Measurements from ENCODE around the gene BCL7B.
"Not testable (repeated sequence)": the region's sequence is repeated elsewhere in the genome, so short reads cannot be mapped to it uniquely, and the experiment has no call there.

The BCL7B gene

GRCh38 chr7:73557397-73558257, at the start of gene BCL7B:
TSS of gene BCL7B (minus strand) at chr7:73557690. CDS start at chr7:73557578, 112 bp downstream.
- peak; percentile 74 for DNase-seq (ENCODE audit: low spot score)

- DNase-seq (ENCODE audit: low spot score) = no peak
Observed at GRCh38 chr7:73605601-73606220, 48.2 kb upstream of the BCL7B start.

GRCh38 chr7:73602721-73603651, 45.5 kb upstream of the BCL7B start:
- DNase-seq (ENCODE audit: low spot score) = no peak

- no peak for DNase-seq (ENCODE audit: low spot score)
Observed at GRCh38 chr7:73599916-73600315, 42.4 kb upstream of the BCL7B start.

- no peak for DNase-seq (ENCODE audit: low spot score)
Observed at GRCh38 chr7:73599151-73599882, 41.8 kb upstream of the BCL7B start.

GRCh38 chr7:73597978-73598782, 40.7 kb upstream of the BCL7B start:
- DNase-seq (ENCODE audit: low spot score) = no peak

GRCh38 chr7:73596191-73597065, 38.9 kb upstream of the BCL7B start:
- no peak for DNase-seq (ENCODE audit: low spot score)

- DNase-seq (ENCODE audit: low spot score) = no peak
Observed at GRCh38 chr7:73595358-73595757, 37.9 kb upstream of the BCL7B start.

- DNase-seq (ENCODE audit: low spot score) = no peak
Observed at GRCh38 chr7:73593207-73594045, 35.9 kb upstream of the BCL7B start.

GRCh38 chr7:73586911-73587310, 29.4 kb upstream of the BCL7B start:
- no peak for DNase-seq (ENCODE audit: low spot score)

- DNase-seq (ENCODE audit: low spot score) = no peak
Observed at GRCh38 chr7:73585196-73585595, 27.7 kb upstream of the BCL7B start.

- DNase-seq (ENCODE audit: low spot score) = no peak
Observed at GRCh38 chr7:73582664-73583202, 25.2 kb upstream of the BCL7B start.

- not testable (repeated sequence) for DNase-seq (ENCODE audit: low spot score)
Observed at GRCh38 chr7:73581006-73581405, 23.5 kb upstream of the BCL7B start.

GRCh38 chr7:73578342-73579128, 21.0 kb upstream of the BCL7B start, which contains the start of gene TBL2:
TSS of gene TBL2 (minus strand) at chr7:73578579. CDS start at chr7:73578549, 30 bp downstream.
- peak; percentile 99 for DNase-seq (ENCODE audit: low spot score)

GRCh38 chr7:73577627-73578341, 20.3 kb upstream of the BCL7B start:
- DNase-seq (ENCODE audit: low spot score) = no peak

GRCh38 chr7:73573791-73574190, 16.3 kb upstream of the BCL7B start:
- DNase-seq (ENCODE audit: low spot score) = no peak

GRCh38 chr7:73573276-73573675, 15.8 kb upstream of the BCL7B start:
- DNase-seq (ENCODE audit: low spot score) = no peak

All from SW480 (cell line).